ACHN (cell line): ENCODE data around the gene LONP1.
A peak's percentile ranks its signal among the peaks of the same experiment; 100 is the strongest.
"Not testable (repeated sequence)": the region's sequence is repeated elsewhere in the genome, so short reads cannot be mapped to it uniquely, and the experiment has no call there.

Experiments
- DNase-seq: peaks from one replicate; pipeline ENCODE4 v3.0.0-alpha.2; 2015
- in situ Hi-C: cut with HindIII; loops from 2 replicates; pipeline ENCODE4 v1.10.0; 2017; ENCODE audit warnings: low sequenced_read_pairs, low pct_ligation_motif_present, low pct_unique_long_range_greater_than_20kb

The LONP1 gene, protein sequence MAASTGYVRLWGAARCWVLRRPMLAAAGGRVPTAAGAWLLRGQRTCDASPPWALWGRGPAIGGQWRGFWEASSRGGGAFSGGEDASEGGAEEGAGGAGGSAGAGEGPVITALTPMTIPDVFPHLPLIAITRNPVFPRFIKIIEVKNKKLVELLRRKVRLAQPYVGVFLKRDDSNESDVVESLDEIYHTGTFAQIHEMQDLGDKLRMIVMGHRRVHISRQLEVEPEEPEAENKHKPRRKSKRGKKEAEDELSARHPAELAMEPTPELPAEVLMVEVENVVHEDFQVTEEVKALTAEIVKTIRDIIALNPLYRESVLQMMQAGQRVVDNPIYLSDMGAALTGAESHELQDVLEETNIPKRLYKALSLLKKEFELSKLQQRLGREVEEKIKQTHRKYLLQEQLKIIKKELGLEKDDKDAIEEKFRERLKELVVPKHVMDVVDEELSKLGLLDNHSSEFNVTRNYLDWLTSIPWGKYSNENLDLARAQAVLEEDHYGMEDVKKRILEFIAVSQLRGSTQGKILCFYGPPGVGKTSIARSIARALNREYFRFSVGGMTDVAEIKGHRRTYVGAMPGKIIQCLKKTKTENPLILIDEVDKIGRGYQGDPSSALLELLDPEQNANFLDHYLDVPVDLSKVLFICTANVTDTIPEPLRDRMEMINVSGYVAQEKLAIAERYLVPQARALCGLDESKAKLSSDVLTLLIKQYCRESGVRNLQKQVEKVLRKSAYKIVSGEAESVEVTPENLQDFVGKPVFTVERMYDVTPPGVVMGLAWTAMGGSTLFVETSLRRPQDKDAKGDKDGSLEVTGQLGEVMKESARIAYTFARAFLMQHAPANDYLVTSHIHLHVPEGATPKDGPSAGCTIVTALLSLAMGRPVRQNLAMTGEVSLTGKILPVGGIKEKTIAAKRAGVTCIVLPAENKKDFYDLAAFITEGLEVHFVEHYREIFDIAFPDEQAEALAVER

DNA sequence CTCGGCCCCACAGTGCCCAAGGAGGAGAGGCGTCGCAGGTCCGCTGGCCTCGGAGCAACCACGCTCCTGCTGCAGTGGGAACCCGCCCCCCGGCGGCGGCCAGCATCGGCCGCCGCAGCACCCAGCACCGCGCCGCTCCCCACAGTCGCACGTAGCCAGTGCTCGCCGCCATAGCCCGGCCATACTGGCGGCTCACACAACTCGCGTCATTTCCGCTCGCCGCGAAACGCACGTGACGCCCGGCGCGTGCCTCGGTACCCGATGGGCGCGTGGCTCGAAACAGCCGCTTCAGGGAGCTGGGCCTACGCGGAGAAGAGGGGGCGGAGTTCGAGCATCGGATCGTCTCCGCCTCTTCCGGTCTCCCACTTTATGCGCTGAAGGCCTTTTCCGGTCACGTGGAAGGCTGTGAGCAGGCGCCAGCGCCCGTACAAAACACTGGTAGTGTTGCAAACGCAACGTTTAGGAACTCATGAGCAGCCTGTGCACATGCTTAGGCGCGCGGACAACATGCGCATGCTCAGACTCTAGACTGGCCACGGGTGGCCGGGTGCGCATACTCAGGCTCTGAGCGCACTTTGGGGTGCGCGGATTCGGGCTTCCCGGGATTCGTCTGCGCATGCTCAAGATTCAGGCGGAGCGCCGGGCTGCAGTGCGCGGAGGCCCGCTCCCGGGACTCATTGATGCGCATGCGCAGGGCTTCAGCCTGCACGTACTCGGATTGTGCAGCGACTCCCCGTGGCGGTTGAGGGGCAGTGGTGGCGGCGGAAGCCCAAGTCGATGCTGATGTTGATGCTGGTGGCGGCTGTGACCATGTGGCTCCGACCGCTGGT, at the start of gene LONP1, which contains the start of gene CATSPERD:
TSS of gene LONP1 (minus strand) at position 186 of the 830 bp plus-strand sequence. CDS start at position 172, 14 bp downstream.
TSS of gene CATSPERD (plus strand) at position 677 of the 830 bp plus-strand sequence. CDS start at position 778, 101 bp downstream.
- peak; percentile 97 for DNase-seq
- in situ Hi-C loops = no loop called here

DNA sequence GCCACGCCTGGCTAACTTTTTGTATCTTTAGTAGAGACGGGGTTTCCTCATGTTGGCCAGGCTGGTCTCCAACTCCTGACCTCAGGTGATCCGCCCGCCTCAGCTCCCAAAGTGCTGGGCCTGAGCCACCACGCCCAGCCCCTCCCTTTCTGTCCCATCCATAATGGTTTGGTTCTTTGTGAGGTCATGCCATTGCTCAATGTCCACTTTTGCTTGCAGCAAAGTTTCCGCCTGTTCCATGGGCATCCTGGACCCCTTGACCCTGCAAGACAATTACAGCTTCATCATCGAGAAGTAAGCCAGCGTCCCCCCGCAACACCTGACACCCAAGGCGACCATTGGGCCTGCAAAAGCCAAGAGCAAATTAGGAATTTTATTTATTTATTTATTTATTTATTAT, 48.0 kb upstream of the LONP1 start:
- DNase-seq = no peak
- in situ Hi-C loops = no loop called here

DNA sequence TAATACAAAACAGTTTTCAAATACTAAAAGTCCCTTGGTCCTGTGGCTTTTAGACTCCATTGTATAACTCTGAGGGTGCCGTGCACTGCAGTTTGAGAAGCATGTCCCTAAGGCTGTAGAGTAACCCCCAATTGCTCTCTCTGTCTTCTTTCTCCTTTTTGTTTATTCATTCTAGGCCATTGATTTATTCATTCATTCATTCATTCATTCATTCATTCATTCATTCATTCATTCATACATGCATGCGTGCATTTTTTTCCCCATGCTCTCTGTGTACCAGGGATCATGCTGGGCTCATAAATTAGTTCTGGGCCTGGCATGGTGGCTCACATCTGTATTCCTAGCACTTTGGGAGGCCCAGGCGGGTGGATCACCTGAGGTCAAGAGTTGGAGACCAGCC, 45.3 kb upstream of the LONP1 start:
- no peak for DNase-seq
- in situ Hi-C loops = no loop called here

DNA sequence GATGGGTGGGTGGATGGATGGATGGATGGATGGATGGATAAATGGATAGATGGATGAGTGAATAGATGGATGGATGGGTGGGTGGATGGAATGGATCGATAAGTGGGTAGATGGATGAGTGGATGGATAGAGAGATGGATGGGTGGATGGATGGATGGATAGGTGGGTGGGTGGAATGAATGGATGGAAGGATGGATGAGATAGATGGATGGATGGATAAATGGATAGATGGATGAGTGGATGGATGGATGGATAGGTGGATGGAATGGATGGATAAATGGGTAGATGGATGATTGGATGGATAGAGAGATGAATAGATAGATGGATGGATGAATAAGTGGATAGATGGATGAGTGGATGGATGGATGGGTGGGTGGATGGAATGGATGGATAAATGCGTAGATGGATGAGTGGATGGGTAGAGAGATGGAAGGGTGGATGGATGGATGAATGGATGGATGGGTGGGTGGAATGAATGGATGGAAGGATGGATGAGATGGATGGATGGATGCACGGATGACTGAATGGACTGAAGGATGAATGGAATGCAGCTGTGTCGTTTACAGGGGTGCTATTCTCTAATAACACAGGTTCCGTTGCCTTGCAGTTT, 42.8 kb upstream of the LONP1 start:
- no peak for DNase-seq
- in situ Hi-C loops = no loop called here

DNA sequence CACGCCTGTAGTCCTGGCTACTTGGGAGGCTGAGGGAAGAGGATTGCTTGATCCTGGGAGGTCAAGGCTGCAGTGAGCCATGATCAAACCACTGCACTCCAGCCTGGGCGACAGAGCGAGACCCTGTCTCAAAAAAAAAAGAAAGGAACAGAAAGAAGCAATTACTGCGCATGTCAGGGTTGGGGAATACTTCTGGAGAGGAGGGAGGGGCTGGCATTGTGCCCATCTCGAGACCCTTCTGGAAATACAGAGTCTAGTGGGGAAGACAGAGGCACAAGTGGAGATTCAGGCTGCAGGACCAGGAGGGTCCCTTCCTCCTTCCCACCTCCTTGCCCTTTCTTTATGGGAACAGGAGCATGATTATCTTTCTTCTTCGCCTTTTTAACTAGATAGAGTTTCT, 33.8 kb upstream of the LONP1 start:
- DNase-seq = no peak
- in situ Hi-C loops = no loop called here

DNA sequence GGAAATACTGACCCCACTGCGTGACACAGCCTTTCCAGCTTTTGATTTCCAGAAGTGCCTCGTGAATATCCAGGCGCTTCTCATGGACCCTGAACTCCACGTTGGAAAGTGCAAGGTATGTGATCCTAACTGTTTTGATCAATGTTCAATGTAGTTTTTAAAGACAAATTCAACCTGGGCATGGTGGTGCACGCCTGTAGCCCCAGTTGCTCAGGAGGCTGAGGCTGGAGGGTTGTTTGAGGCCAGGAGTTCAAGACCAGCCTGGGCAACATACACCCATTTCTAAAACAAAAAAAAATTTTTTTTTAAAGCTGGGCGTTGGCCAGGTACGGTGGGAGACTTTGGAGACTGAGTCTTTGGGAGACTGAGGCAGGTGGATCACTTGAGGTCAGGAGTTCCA, 31.8 kb upstream of the LONP1 start:
- DNase-seq = no peak
- in situ Hi-C loops = no loop called here

DNA sequence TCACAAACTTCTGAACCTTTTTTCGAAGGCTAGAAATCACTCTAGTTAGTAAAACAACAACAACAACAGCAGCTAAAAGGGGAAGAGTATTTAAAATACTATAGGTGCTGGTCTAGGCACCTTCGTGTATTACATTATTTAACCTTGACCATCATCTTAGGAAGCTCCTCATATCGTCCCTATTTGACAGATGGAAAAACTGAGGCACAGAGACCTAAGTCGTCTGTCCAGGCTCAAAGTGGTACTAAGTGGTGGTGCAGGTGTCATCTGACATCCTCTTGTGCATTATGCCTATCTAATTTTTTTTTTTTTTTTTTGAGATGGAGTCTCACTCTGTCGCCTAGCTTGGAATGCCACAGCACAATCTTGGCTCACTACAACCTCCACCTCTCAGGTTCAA, 29.6 kb upstream of the LONP1 start:
- in situ Hi-C loops = no loop called here
- no peak for DNase-seq

DNA sequence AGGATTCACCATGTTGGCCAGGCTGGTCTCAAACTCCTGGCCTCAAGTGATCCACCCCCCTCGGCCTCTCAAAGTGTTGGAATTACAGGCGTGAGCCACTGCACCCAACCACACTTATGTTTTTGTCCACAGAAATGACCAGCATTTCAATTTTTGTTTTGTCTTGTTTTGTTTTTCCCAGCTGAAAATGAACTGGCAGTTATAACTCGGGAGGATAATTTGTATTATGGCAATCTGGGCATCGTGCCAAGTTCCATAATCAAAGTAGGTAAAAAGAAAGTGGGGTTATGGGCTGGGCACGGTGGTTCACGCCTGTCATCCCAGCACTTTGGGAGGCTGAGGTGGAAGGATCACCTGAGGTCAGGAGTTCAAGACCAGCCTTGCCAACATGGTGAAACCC, 29.0 kb upstream of the LONP1 start:
- DNase-seq, in situ Hi-C loops: not testable (repeated sequence)

DNA sequence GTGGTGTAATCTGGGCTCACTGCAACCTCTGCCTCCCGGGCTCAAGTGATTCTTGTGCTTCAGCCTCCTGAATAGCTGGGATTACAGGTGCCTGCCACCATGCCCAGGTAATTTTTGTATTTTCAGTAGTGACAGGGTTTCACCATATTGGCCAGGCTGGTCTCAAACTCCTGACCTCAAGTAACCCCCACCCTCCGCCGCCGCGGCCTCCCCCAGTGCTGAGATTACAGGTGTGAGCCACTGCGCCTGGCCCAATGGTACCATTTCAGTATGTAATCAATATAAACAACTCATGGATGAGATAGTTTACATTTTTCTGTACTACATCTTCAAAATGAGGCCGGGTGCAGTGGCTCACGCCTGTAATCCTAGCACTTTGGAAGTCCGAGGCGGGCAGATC, 25.1 kb upstream of the LONP1 start:
- DNase-seq, in situ Hi-C loops: not testable (repeated sequence)

DNA sequence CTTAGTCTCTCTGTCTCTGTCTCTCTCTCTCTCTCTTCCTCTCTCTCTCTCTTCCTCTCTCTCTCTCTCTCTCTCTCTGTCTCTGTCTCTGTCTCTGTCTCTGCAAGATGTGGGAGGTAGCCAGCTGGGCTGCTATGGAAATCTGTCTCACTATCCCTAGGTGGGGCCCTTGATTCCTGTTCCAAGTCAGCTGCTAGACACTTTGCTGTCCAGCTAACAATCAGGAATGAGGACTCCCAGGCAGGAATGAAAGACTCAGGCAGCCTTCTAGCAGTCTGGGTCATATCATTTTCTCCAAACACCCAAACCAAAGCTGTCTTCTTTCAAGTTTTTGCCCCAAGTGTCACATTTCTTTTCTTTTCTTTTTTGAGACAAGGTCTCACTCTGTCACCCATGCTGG, 23.7 kb upstream of the LONP1 start:
- in situ Hi-C loops = no loop called here
- no peak for DNase-seq

DNA sequence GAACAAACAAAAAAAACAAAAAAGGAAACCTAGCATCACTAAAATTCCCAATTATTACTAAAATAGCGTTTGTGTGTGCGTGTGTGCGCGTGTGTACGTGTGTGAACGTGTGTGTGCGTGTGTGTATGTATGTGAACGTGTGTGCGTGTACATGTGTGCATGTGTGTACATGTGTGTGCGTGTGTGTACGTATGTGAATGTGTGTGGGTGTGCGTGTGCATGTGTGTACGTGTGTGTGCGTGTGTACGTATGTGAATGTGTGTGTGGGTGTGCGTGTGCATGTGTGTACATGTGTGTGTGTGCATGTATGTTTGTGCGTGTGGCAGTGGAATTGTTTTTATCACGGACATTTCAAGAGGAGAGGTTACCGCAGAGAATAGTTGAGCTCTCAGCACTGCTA, 22.1 kb upstream of the LONP1 start:
- DNase-seq = no peak
- in situ Hi-C loops = no loop called here

DNA sequence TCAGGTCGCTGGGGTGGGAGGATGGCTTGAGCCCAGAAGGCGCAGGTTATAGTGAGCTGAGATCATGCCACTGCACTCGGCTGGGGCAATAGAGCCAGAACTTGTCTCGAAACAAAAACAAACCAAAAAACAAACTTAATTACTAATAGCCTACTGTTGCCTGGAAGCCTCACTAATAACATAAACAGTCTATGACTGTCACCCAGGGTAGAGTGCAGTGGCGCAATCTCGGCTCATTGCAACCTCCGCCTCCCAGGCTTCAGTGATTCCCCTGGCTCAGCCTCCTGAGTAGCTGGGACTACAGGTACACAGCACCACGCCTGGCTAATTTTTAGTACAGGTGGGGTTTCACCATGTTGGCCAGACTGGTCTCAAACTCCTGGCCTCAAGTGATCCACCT, 18.5 kb upstream of the LONP1 start:
- DNase-seq = no peak
- in situ Hi-C loops = no loop called here

DNA sequence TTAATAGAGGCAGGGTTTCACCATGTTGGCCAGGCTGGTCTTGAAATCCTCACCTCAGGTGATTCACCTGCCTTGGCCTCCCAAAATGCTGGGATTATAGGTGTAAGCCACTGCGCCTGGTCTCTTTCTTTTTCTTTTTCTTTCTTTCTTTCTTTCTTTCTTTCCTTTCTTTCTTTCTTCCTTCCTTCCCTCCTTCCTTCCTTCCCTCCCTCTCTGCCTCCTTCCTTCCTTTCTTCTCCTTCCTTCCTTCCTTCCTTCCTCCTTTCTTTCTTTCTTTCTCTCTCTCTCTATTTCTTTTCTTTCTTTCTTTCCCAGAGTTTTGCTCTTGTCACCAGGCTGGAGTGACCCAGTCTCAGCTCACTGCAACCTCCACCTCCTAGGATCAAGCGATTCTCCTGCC, 13.2 kb upstream of the LONP1 start:
- DNase-seq, in situ Hi-C loops: not testable (repeated sequence)

DNA sequence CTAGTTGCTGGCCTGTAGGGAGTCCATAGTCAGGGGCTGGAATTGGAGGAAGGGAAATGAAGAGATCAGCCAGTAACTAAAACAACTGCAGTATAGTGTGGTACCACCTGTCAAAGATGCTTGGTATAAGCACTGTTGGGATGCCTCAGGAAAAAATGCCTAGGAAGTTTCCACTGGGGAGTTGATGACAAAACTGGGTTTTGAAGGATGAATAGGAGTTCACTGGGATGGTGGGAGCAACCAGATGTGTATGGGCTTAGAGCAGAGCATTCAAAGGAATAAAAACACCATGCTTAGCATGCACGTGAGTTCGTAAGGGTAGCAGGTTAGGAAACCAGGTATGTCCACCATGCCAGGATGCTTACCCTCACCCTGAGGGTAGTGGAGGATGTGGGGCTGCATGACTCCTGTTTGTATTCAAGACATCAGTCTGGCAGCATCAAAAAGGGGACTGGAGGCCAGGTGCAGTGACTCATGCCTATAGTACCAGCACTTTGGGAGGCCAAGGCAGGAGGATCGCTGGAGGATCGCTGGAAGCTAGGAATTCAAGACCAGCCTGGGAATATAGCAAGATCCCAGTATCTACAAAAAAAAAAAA, 7.6 kb upstream of the LONP1 start:
- in situ Hi-C loops = no loop called here
- no peak for DNase-seq

DNA sequence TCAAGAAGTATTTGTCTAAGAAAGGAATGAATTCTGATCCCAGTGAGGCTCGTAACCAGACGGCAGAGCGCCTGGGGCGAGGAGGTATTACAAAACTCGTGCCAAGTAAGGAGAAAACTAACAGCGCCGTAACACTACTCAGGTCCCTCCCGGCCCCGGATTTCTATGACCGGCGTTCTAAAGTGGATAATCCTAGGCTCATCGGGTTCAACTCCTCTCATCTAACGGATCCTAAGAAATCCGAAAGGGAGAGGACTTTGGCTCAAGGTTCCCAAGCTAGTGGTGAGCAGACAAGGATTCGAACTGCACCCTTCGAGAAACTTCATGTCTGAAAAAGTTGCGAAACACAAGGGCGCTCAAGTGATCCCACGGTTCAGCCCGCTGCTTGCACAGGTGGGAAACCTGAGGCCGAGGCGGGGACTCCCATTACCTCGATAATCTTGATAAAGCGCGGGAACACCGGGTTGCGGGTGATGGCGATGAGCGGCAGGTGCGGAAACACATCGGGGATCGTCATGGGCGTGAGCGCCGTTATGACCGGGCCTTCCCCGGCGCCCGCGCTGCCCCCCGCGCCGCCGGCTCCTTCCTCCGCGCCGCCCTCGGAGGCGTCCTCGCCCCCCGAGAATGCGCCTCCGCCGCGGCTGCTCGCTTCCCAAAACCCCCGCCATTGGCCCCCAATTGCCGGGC, 529 bp downstream of the LONP1 start:
- peak; percentile 28 for DNase-seq
- in situ Hi-C loops = no loop called here

DNA sequence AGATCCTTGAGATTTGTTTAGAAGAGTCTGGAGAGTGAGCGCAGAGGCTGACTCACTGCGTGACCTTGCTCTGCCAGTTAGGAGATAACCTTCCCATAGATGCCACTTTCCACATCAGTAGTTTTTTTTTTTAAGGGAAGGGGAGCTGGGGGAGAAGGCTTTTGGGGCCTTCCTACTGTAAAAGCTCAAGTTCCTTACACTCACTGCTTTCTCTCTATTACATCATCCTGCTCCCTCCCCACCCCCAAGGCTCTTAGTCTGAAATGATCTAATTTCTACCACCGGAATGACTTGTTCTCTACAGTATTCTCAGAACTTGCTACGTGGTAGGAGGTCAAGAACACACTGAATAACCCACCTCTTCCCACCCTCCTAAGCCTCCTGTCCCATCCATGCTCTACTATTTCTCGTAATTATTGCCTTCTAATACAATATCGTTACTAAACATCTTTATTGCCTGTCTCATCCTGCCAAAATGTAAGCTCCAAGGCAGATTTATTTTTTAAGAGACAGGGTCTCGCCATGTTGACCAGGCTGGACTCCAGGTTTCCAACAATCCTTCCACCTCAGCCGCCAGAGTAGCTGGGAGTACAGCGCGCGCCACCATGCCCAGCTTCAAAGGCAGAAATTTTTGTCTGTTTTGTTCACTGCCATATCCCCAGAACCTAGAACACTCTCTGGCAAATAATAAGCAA, 1.2 kb downstream of the LONP1 start:
- peak; percentile 82 for DNase-seq
- in situ Hi-C loops = no loop called here
